ENCODE measurements around the gene MIPEP.

DNA sequence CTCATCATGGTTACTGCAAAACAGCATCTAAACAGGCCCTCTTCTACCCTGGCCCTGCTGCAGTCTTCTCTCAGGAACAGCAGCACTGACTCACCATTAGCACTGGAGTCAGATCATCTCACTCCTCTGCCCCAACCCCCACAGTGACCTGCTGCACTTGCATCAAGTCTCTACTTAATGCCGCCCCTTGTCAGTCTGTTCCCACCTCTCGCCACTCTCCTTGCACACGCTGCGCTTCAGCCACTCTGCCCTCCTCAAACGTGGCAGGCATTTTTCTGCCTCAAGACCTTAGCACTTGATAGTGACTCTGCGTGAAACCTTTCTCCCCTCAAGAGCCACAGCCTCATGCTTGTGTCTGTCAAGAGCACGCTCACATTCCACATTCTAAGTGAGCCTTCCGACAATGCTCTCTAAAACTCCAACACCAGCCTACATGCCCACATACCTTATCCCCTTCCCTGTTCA is 22.1 kb downstream of the MIPEP start:
- no peak for TF ChIP-seq CTCF (IDR thresholded peaks at IDR 0.05; ENCODE audit: low read depth, low read length)
- no peak for TF ChIP-seq EZH2phosphoT487 (IDR thresholded peaks at IDR 0.05; ENCODE audit: low read depth)
